Choroid plexus epithelial cell (primary cell): Measurements from ENCODE around the gene CCDC61.

Experiments
- DNase-seq: peaks from one replicate; pipeline ENCODE4 v3.0.0-alpha.2; 2010; ENCODE audit warnings: low read depth
- H3K4me3 ChIP-seq: 2 replicates; pipeline ENCODE4 v1.5.1; 2011; ENCODE audit warnings: low read depth, mild to moderate bottlenecking, control low read depth, low read length, moderate library complexity
- CTCF ChIP-seq: conservative IDR thresholded peaks from 2 replicates; pipeline ENCODE4 v1.5.1; 2011; ENCODE audit warnings: low read depth, mild to moderate bottlenecking, control low read depth, inconsistent platforms, low read length, moderate library complexity

Gene CCDC61

GRCh38 chr19:45955905-45956608, 39.2 kb upstream of the CCDC61 start:
- H3K4me3 ChIP-seq: no peak overlapping the region
- TF ChIP-seq CTCF: no peak
- DNase-seq: no peak

GRCh38 chr19:45958320-45958719, 36.9 kb upstream of the CCDC61 start:
- DNase-seq: no peak
- no peak overlapping the region for H3K4me3 ChIP-seq
- no peak for TF ChIP-seq CTCF

GRCh38 chr19:45958769-45959516, 36.3 kb upstream of the CCDC61 start:
- no peak overlapping the region for H3K4me3 ChIP-seq
- no peak for DNase-seq

GRCh38 chr19:45959517-45960025, 35.7 kb upstream of the CCDC61 start:
- no peak for TF ChIP-seq CTCF
- no peak for DNase-seq
- no peak overlapping the region for H3K4me3 ChIP-seq

More at GRCh38 chr19:45958769-45959516, 36.3 kb upstream of the CCDC61 start:
- TF ChIP-seq CTCF: no peak

GRCh38 chr19:45960595-45961235, 34.6 kb upstream of the CCDC61 start:
- DNase-seq: no peak
- TF ChIP-seq CTCF: no peak

GRCh38 chr19:45962021-45962420, 33.2 kb upstream of the CCDC61 start:
- DNase-seq: no peak
- H3K4me3 ChIP-seq: no peak overlapping the region

More at GRCh38 chr19:45960595-45961235, 34.6 kb upstream of the CCDC61 start:
- no peak overlapping the region for H3K4me3 ChIP-seq

More at GRCh38 chr19:45962021-45962420, 33.2 kb upstream of the CCDC61 start:
- TF ChIP-seq CTCF: no peak
